ENCODE data around the gene TMEM217.
A peak's percentile ranks its signal among the peaks of the same experiment; 100 is the strongest.

The TMEM217 gene

DNA sequence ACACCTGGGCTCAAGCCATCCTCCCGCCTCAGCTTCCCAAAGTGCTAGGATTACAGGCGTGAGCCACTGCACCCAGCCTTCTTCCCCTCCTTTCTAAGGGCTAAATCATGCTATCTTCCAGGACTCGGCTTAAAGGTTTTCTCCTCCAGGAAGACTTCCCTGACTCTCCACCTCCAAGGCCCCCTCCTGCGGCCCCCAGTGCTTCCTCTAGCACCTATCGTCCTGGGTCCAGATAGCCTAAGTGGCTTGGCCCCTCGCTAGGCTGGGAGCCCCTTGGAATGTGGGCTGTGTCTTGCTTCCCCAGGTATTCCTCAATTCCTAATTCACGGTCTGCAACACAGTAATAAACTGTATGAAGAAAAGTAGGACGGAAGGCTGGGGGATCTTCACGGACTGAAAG, 51.3 kb downstream of the TMEM217 start:
- no peaks in the 10 kb centered on the region for H3K79me2 ChIP-seq (ENCODE audit: low read length)

DNA sequence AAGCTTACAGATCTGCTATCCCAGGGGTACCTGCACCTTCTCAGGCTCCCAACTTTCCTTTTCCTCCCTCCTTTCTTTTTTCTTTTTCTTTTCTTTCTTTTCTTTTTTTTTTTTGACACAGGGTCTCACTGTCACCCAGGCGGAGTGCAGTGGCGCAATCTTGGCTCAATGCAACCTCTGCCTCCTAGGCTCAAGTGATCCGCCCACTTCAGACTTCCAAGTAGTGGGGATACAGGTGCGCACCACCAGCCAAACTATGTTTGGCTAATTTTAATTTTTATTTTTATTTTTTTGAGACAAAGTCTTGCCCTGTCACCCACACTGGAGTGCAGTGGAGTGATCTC, 52.0 kb downstream of the TMEM217 start:
- no peaks in the 10 kb centered on the region for H3K36me3 ChIP-seq (replicated peaks; ENCODE audit: low read depth, low read length)
- H3K4me2 ChIP-seq (ENCODE audit: low read length), result peak overlapping the region; percentile 71
- H2AFZ ChIP-seq (ENCODE audit: low read depth, low read length), result peak overlapping the region; percentile 84
- peaks cover 85% of the 10 kb centered on the region for H3K4me1 ChIP-seq (ENCODE audit: low read length)
- H3K27me3 ChIP-seq (ENCODE audit: low read depth, low read length), result no peaks in the 10 kb centered on the region
- no peaks in the 10 kb centered on the region for H4K20me1 ChIP-seq (ENCODE audit: insufficient read depth, low read length)
- no peaks in the 10 kb centered on the region for H3K79me2 ChIP-seq (ENCODE audit: low read length)
- H3K27ac ChIP-seq (ENCODE audit: low read length), result peak overlapping the region; percentile 44
- H3K9me3 ChIP-seq (ENCODE audit: insufficient read depth, low read length), result no peaks in the 10 kb centered on the region
- H3K4me3 ChIP-seq (ENCODE audit: low read length), result no peak overlapping the region
- peak overlapping the region; percentile 39 for H3K9ac ChIP-seq (ENCODE audit: low read length)
- TF ChIP-seq, protein P1, sequence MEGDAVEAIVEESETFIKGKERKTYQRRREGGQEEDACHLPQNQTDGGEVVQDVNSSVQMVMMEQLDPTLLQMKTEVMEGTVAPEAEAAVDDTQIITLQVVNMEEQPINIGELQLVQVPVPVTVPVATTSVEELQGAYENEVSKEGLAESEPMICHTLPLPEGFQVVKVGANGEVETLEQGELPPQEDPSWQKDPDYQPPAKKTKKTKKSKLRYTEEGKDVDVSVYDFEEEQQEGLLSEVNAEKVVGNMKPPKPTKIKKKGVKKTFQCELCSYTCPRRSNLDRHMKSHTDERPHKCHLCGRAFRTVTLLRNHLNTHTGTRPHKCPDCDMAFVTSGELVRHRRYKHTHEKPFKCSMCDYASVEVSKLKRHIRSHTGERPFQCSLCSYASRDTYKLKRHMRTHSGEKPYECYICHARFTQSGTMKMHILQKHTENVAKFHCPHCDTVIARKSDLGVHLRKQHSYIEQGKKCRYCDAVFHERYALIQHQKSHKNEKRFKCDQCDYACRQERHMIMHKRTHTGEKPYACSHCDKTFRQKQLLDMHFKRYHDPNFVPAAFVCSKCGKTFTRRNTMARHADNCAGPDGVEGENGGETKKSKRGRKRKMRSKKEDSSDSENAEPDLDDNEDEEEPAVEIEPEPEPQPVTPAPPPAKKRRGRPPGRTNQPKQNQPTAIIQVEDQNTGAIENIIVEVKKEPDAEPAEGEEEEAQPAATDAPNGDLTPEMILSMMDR (IDR thresholded peaks at IDR 0.05; ENCODE audit: low read depth, low read length), result no peak
- no peak for TF ChIP-seq EZH2phosphoT487 (IDR thresholded peaks at IDR 0.05; ENCODE audit: low read depth)

More for the DNA sequence above, 51.3 kb downstream of the TMEM217 start:
- no peaks in the 10 kb centered on the region for H3K27me3 ChIP-seq (ENCODE audit: low read depth, low read length)
- TF ChIP-seq EZH2phosphoT487 (IDR thresholded peaks at IDR 0.05; ENCODE audit: low read depth), result no peak
- TF ChIP-seq, protein P1 (IDR thresholded peaks at IDR 0.05; ENCODE audit: low read depth, low read length), result no peak
- no peak overlapping the region for H2AFZ ChIP-seq (ENCODE audit: low read depth, low read length)
- H4K20me1 ChIP-seq (ENCODE audit: insufficient read depth, low read length), result no peaks in the 10 kb centered on the region
- H3K27ac ChIP-seq (ENCODE audit: low read length), result no peak overlapping the region
- H3K4me3 ChIP-seq (ENCODE audit: low read length), result no peak overlapping the region
- H3K36me3 ChIP-seq (replicated peaks; ENCODE audit: low read depth, low read length), result no peaks in the 10 kb centered on the region
- H3K4me1 ChIP-seq (ENCODE audit: low read length), result peaks cover 81% of the 10 kb centered on the region
- H3K4me2 ChIP-seq (ENCODE audit: low read length), result no peak overlapping the region
- peak overlapping the region; percentile 6; the same call in 1 of the 2 replicates for H3K9ac ChIP-seq (ENCODE audit: low read length)
- H3K9me3 ChIP-seq (ENCODE audit: insufficient read depth, low read length), result no peaks in the 10 kb centered on the region

DNA sequence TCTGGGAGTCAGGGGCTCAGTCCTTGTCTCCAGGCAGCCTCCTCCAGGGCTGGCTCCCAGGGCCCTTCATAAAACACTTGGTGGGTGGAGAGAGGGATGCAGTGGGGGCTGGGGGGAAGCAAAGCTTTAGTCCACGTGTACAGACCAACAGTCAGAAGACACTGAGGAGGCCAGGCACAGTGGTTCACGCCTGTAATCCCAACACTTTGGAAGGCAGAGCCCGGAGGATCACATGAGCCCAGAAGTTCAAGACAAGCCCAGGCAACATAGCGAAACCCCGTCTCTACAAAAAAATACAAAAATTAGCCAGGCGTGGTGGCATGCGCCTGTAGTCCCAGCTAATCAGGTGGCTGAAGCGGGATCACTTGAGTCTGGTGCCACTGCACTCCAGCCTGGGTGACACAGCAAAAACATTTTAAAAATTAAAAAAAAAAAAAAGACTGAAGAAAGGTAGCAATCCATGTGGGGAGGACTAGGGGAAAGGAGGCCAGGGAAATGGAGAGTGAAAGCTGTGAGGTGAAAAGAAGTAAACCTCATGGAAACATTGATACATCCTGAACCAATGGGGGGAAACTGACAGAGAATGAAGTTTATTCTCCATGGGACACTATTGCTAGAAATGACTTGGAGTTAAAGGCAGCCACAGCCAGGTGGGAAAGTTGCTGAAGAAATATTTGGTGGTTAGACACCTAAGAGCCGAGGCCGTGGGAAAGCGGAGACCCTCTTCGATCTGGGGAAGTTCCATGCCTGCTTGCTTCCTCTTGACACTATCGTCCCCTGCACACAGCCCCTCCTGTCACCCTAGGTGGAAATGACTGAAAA, 52.6 kb downstream of the TMEM217 start:
- H2AFZ ChIP-seq (ENCODE audit: low read depth, low read length), result peak overlapping the region; percentile 84
- peak overlapping the region; percentile 71 for H3K4me2 ChIP-seq (ENCODE audit: low read length)
- H3K9me3 ChIP-seq (ENCODE audit: insufficient read depth, low read length), result no peaks in the 10 kb centered on the region
- H3K9ac ChIP-seq (ENCODE audit: low read length), result peak overlapping the region; percentile 39
- no peaks in the 10 kb centered on the region for H3K27me3 ChIP-seq (ENCODE audit: low read depth, low read length)
- no peaks in the 10 kb centered on the region for H3K36me3 ChIP-seq (replicated peaks; ENCODE audit: low read depth, low read length)
- H3K4me1 ChIP-seq (ENCODE audit: low read length), result peaks cover 86% of the 10 kb centered on the region
- H3K4me3 ChIP-seq (ENCODE audit: low read length), result 0 out of 2 replicates have a peak overlapping the region, but pooled peaks have one; percentile 17
- peak overlapping the region; percentile 44 for H3K27ac ChIP-seq (ENCODE audit: low read length)
- no peaks in the 10 kb centered on the region for H4K20me1 ChIP-seq (ENCODE audit: insufficient read depth, low read length)
- no peaks in the 10 kb centered on the region for H3K79me2 ChIP-seq (ENCODE audit: low read length)
- no peak for TF ChIP-seq EZH2phosphoT487 (IDR thresholded peaks at IDR 0.05; ENCODE audit: low read depth)
- TF ChIP-seq, protein P1 (IDR thresholded peaks at IDR 0.05; ENCODE audit: low read depth, low read length), result no peak

DNA sequence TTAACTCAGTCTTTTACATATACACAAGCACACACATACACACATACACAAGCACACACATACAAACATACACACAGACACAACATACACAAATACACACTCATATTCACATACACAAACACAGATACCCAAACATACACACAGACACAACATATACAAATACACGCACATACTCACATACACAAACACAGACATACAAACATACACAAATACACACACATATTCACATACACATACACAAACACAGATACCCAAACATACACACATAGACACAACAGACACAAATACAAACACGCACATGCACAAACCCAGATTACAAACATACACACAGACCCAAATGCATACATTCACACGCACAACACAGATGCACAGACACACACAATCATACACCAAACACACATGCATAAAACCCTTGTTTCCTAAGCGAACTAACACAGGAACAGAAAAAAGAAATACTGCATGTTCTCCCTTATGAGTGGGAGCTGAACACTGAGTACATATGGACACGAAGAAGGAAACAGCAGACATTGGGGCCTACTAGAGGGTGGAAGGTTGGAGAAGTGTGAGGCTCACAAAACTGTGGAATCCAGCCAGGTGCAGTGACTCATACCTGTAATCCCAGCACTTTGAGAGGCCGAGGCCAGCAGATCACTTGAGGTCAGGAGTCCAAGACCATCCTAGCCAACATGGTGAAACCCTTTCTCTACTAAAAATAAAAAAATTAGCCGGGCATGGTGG, 53.8 kb downstream of the TMEM217 start:
- TF ChIP-seq EZH2phosphoT487 (IDR thresholded peaks at IDR 0.05; ENCODE audit: low read depth), result no peak
- TF ChIP-seq, protein P1 (IDR thresholded peaks at IDR 0.05; ENCODE audit: low read depth, low read length), result no peak
- Histone ChIP-seq H3K4me1 (ENCODE audit: low read length) (peaks cover 81% of the 10 kb centered on the region), H3K9ac (ENCODE audit: low read length) (no peak overlapping the region), H3K4me2 (ENCODE audit: low read length) (no peak overlapping the region), H4K20me1 (ENCODE audit: insufficient read depth, low read length) (no peaks in the 10 kb centered on the region), H3K36me3 (replicated peaks; ENCODE audit: low read depth, low read length) (no peaks in the 10 kb centered on the region), H3K79me2 (ENCODE audit: low read length) (no peaks in the 10 kb centered on the region), H3K4me3 (ENCODE audit: low read length) (no peak overlapping the region), H3K9me3 (ENCODE audit: insufficient read depth, low read length) (no peaks in the 10 kb centered on the region), H3K27me3 (ENCODE audit: low read depth, low read length) (no peaks in the 10 kb centered on the region), H3K27ac (ENCODE audit: low read length) (no peak overlapping the region), H2AFZ (ENCODE audit: low read depth, low read length) (no peak overlapping the region)

Measured in OCI-LY3 (cell line).